HEK293T (cell line): ENCODE results near the gene PF4V1.

Experiments
- ARNT ChIP-seq: fragments of 450-650 bp; IDR thresholded peaks from 2 replicates; pipeline ENCODE4 v1.6.1; 2017; ENCODE audit warnings: mild to moderate bottlenecking
- BHLHE40 ChIP-seq: fragments of 450-650 bp; IDR thresholded peaks from 2 replicates; pipeline ENCODE4 v1.6.1; 2016; ENCODE audit warnings: mild to moderate bottlenecking, moderate library complexity, borderline replicate concordance
- CTBP1 ChIP-seq: fragments of 450-650 bp; IDR thresholded peaks from 2 replicates; pipeline ENCODE4 v1.6.1; 2016; ENCODE audit warnings: borderline replicate concordance
- ELF4 ChIP-seq: fragments of 450-650 bp; IDR thresholded peaks from 2 replicates; pipeline ENCODE4 v1.6.1; 2017; ENCODE audit warnings: antibody characterized with exemption
- FOXA1 ChIP-seq: fragments of 450-650 bp; IDR thresholded peaks from 2 replicates; pipeline ENCODE4 v1.6.1; 2016; ENCODE audit warnings: mild to moderate bottlenecking
- FOXK2 ChIP-seq: fragments of 450-650 bp; IDR thresholded peaks from 2 replicates; pipeline ENCODE4 v1.6.1; 2016; ENCODE audit warnings: mild to moderate bottlenecking
- FOXM1 ChIP-seq: fragments of 450-650 bp; IDR thresholded peaks from 2 replicates; pipeline ENCODE4 v1.6.1; 2017; ENCODE audit warnings: mild to moderate bottlenecking, borderline replicate concordance
- HDGF ChIP-seq: fragments of 450-650 bp; IDR thresholded peaks from 2 replicates; pipeline ENCODE4 v1.6.1; 2017; ENCODE audit warnings: antibody characterized with exemption, borderline replicate concordance
- NFRKB ChIP-seq: fragments of 450-650 bp; IDR thresholded peaks from 2 replicates; pipeline ENCODE4 v1.6.1; 2016; ENCODE audit warnings: mild to moderate bottlenecking, moderate library complexity
- PKNOX1 ChIP-seq: fragments of 450-650 bp; IDR thresholded peaks from 2 replicates; pipeline ENCODE4 v1.6.1; 2016
- SP1 ChIP-seq: fragments of 450-650 bp; IDR thresholded peaks from 2 replicates; pipeline ENCODE4 v1.6.1; 2017
- SUZ12 ChIP-seq: fragments of 450-650 bp; IDR thresholded peaks from 2 replicates; pipeline ENCODE4 v1.6.1; 2016; ENCODE audit warnings: mild to moderate bottlenecking
- TARDBP ChIP-seq: fragments of 450-650 bp; IDR thresholded peaks from 2 replicates; pipeline ENCODE4 v1.6.1; 2016
- ZNF384 ChIP-seq: fragments of 450-650 bp; IDR thresholded peaks from 2 replicates; pipeline ENCODE4 v1.6.1; 2016

DNA sequence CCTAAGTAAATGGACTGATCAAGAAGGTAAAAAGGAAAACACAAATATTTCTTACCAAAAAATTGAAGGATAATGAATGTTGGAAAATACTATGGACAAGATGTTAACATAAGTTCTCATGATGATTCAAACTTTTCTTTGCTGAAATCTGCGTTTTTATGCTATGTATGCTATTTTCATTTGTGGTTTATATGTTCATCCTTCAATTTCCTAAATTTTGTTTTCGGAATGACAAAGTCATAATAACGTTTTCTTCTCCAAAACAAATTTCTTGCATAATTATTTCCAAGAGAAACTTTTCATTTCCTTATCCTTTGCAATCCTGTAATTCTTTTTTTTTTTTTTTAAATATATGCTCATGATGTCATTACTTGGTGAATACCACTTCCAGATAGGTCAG, 7.8 kb downstream of the PF4V1 start:
- TF ChIP-seq ARNT (no peak), SP1 (no peak), TARDBP (no peak), FOXA1 (no peak), FOXK2 (no peak), NFRKB (no peak), BHLHE40 (no peak), ZNF384 (no peak), SUZ12 (no peak), HDGF (no peak), CTBP1 (no peak), FOXM1 (no peak), ELF4 (no peak), PKNOX1 (no peak)
